ENCODE results near the gene ZNF428. TPM values are rescaled to one million over a fixed set of nuclear protein-coding genes. Genes with fewer than 3 reads are reported as not detected.

The ZNF428 gene
- total and polyA plus RNA-seq, 2 of the 8 experiments (the other 6 are each of a cell fraction or from before 2014, with no cell fraction given), result 7.8 to 16.7 TPM

DNA sequence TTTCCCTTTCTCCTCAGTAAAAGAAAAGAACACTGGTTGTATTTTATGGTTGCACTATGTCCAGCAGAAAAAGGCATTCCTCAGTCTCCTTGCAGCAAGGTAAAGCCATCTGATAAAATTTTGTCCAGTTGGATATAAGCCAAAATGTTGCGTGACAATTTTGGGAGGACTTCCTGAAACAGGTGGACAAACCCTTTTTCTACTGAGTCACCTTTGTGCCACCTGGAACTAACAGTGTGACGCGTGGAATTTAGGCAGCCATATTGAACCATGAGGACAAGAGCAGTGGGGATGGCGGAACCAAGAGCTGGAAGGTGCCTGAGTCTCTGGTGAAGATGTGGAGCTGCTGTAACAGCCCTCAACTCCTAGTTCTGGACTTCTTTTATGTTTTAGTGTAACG, 12.1 kb upstream of the ZNF428 start (continued):
- TF ChIP-seq RXRA (IDR thresholded peaks at IDR 0.05; ENCODE audit: insufficient read depth, low read depth, low read length), result no peak
- TF ChIP-seq NANOG (IDR thresholded peaks at IDR 0.05; ENCODE audit: insufficient read depth, low read depth, low read length, poor library complexity, severe bottlenecking), result no peak
- TF ChIP-seq ZNF274 (IDR thresholded peaks at IDR 0.05; ENCODE audit: borderline replicate concordance, extremely low read depth, low read length), result no peak
- TF ChIP-seq BRCA1 (IDR thresholded peaks at IDR 0.05; ENCODE audit: low read depth, low read length), result no peak
- no peak for TF ChIP-seq BCL11A (IDR thresholded peaks at IDR 0.05; ENCODE audit: low read depth in 2 of 2, low read length in 2 of 2)
